Muscle of back (tissue), 11 donors: Measurements from ENCODE around the gene PLXNB1. TPM values are rescaled to one million over a fixed set of nuclear protein-coding genes. Genes with fewer than 3 reads are reported as not detected.

Source experiments
- DNase-seq, 3 donors: peaks; one replicate each; pipeline versions ENCODE4 v3.0.0 to v3.0.0-alpha.2; 2013
- polyA plus RNA-seq, 10 donors: library from polyadenylated mRNA; unstranded; fragments of 120-200 nt; gene quantifications; one replicate each; pipeline ENCODE4 v1.2.1, GENCODE V29; 2013; ENCODE audit not compliant: insufficient read length in 10 of 10

Gene PLXNB1
- polyA plus RNA-seq, 10 donors = 11.4 to 33.0 (median 20.0) TPM

- no peak for DNase-seq
Measured at GRCh38 chr3:48369693-48370332, 60.1 kb downstream of the PLXNB1 start.

GRCh38 chr3:48367201-48367600, 62.7 kb downstream of the PLXNB1 start:
- DNase-seq = peak; percentile 1 to 28 (median 26)

- DNase-seq = no peak
Measured at GRCh38 chr3:48364840-48365239, 65.0 kb downstream of the PLXNB1 start.

GRCh38 chr3:48361928-48362327, 68.0 kb downstream of the PLXNB1 start:
- DNase-seq = no peak

- DNase-seq = no peak
Measured at GRCh38 chr3:48356419-48356818, 73.5 kb downstream of the PLXNB1 start.

GRCh38 chr3:48353987-48354386, 75.9 kb downstream of the PLXNB1 start:
- no peak for DNase-seq

Other genes starting within 250 kb of the PLXNB1 start
- 1 to 10 TPM; 3.2 to 6.8 (median 4.7) TPM for gene CDC25A, start 241.7 kb downstream of the PLXNB1 start, polyA plus RNA-seq
- 1 to 10 TPM in 4 of 10 donors, under 1 TPM in 5, not detected in 1; 0.20 to 1.6 (median 0.94) TPM for gene CAMP, start 206.6 kb downstream of the PLXNB1 start, polyA plus RNA-seq
- 1 to 10 TPM; 6.3 to 8.8 (median 7.4) TPM for gene ZNF589, start 189.0 kb downstream of the PLXNB1 start, polyA plus RNA-seq
- gene NME6, start 128.7 kb downstream of the PLXNB1 start, polyA plus RNA-seq = 10 to 100 TPM; 15.0 to 24.7 (median 20.3) TPM
- gene SPINK8, start 96.4 kb downstream of the PLXNB1 start, polyA plus RNA-seq = not detected
- gene FBXW12, start 57.9 kb downstream of the PLXNB1 start, polyA plus RNA-seq = under 1 TPM in 5 of 10 donors, not detected in 5; 0.11 to 0.43 (median 0.20) TPM
- gene CCDC51, start 10.0 kb upstream of the PLXNB1 start, polyA plus RNA-seq = 10 to 100 TPM in 8 of 10 donors, 1 to 10 TPM in 2; 9.2 to 15.2 (median 11.3) TPM
- gene TMA7, start 10.2 kb upstream of the PLXNB1 start, polyA plus RNA-seq = 100 to 1,000 TPM; 146 to 239 (median 178) TPM
- 1 to 10 TPM; 6.4 to 9.8 (median 7.9) TPM for gene ATRIP, start 16.7 kb upstream of the PLXNB1 start, polyA plus RNA-seq
- gene SHISA5, start 74.1 kb upstream of the PLXNB1 start, polyA plus RNA-seq = 10 to 100 TPM; 54.3 to 89.5 (median 70.3) TPM
- 1 to 10 TPM; 3.1 to 5.6 (median 4.5) TPM for gene PFKFB4, start 126.7 kb upstream of the PLXNB1 start, polyA plus RNA-seq
- gene UCN2, start 133.7 kb upstream of the PLXNB1 start, polyA plus RNA-seq = 1 to 10 TPM in 1 of 10 donors, under 1 TPM in 3, not detected in 6; 0.16 to 1.1 (median 0.49) TPM
- 10 to 100 TPM in 3 of 10 donors, 1 to 10 TPM in 7; 3.2 to 54.8 (median 5.4) TPM for gene COL7A1, start 165.2 kb upstream of the PLXNB1 start, polyA plus RNA-seq
- 100 to 1,000 TPM; 161 to 187 (median 177) TPM for gene UQCRC1, start 179.6 kb upstream of the PLXNB1 start, polyA plus RNA-seq
- not detected for gene TMEM89, start 191.7 kb upstream of the PLXNB1 start, polyA plus RNA-seq
- gene SLC26A6, start 205.4 kb upstream of the PLXNB1 start, polyA plus RNA-seq = 10 to 100 TPM in 3 of 10 donors, 1 to 10 TPM in 7; 6.2 to 14.1 (median 8.5) TPM
- gene CELSR3, start 232.8 kb upstream of the PLXNB1 start, polyA plus RNA-seq = 1 to 10 TPM in 1 of 10 donors, under 1 TPM in 9; 0.35 to 1.2 (median 0.66) TPM